ENCODE results near the gene NPL.

Gene NPL, protein sequence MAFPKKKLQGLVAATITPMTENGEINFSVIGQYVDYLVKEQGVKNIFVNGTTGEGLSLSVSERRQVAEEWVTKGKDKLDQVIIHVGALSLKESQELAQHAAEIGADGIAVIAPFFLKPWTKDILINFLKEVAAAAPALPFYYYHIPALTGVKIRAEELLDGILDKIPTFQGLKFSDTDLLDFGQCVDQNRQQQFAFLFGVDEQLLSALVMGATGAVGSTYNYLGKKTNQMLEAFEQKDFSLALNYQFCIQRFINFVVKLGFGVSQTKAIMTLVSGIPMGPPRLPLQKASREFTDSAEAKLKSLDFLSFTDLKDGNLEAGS

DNA sequence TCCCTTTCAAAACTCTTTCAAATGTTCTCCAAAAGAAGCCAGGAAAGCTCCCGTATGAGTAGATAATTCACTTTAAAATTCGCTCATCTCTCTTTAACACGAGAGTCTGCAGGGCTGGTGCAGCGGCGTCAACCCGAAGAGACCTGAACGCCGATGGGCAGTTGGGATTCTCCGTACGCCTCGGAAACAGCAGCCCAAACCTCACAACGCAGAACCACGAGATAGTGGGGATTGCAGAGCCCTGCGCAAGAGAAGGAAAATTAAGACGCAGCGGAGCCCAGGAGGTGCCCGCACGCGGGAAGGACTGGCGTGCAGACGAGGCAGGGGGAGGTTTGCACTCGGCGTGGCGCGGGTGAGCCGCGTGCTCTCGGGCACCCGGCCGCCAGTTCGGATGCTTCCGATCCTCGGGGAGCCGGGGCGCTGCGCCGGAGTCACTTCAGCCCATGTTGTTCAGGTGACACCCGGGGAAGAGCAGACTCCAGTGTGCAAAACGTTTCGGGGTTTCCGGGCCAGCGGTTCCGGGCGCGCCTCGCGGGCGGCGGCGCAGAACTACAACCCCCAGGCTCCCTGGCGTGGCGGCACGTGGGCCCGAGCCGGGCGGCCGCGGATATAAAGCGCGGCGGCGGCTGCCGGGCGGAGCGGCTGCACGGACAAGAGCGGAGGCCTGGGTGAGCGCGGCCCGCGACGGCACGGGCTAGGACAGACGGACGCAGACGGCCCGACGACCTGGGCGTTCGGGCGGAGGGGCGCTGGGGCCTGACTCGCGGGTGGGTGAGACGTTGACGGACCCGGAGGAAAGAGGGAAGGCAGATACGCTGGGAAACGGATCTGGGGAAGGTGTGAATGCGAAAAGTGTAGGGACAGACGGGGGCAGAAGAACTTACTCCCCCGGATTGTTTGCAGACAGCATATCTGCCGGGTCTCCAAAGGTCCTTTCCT is at the start of gene NPL:
Gene NPL (plus strand): TSS at position 636 of the 939 bp plus-strand sequence. CDS start 4,599 bp downstream, outside the sequence.
- peak; percentile 85 for DNase-seq (ENCODE audit: low spot score)

DNA sequence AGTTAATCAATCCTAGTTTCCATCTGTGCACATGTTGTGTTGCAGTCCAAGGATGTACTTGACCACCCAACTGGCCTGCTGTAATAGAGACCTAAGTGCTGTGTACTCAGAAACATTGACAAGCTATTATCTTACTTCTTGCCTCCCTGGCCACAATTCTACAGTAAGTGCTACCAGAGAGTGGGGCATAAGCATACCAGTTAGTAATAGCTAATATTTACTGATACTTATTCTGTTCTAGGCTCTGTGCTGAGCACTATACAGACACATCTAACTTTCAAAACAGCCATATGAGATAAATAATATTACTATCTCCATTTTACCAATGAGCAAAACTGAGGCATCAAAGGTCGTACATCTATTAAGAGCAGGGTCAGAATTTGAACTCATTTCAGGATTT is 49.5 kb upstream of the NPL start:
- no peak for DNase-seq (ENCODE audit: low spot score)

DNA sequence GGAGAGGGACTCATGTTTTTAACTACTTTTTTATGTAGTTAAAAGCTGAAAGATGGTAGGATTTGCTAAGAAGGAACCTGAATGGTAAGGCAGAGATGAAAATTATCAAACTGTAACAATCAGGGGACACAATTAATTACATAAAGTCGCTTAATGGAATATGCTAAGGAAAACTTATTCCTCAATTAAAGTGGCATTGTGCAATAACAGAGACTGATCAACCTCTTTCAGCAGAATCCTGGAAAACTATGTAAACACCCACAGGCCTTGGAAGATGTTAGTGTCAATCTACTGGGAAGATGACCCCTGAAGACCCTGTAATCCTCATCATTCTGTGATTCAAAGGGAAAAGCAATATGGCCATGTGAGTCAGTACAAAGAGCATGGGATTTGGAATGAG is 46.8 kb upstream of the NPL start:
- no peak for DNase-seq (ENCODE audit: low spot score)

DNA sequence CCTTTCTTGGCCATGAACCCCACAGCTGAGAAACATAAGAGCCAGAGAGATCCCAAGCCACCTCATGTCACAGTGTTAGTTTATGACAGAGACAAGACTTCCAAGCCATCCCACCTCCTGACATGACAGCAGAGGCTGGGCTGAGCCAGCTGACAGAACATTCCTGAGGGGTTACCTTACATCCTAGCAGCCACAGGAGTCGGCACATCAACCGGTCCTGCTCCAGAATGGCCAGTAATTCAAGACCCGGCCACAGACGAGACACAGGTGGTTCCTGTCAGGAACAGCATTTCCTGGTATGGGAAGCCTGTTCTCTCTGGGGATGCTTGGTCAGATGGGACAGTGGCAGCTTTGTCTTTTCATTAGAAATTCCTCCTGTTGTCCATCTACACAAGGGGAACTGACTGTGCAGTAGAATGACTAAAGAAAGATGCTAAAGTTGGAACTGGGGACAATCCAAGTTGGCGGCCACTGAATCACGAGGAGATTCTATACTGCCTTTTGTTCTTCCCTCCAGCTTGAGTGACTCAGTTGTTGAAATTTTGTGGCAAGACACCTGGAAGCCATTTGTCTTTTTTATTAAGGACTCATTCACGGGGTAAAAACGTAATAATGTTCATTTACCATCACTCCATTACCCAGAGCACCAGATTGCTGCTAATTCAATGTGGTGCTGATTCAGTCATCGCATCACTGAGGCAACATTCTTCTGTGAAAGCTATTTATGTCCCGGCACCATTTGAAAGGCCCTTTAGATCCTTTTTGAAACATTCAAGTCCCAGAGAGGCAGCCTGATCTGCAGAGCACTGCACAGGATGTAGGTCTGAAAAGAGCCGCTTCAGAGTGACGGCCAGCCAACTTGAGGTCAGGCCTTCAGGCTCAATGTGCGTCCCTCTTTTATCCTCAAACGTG is 37.2 kb upstream of the NPL start:
- DNase-seq (ENCODE audit: low spot score), result no peak

DNA sequence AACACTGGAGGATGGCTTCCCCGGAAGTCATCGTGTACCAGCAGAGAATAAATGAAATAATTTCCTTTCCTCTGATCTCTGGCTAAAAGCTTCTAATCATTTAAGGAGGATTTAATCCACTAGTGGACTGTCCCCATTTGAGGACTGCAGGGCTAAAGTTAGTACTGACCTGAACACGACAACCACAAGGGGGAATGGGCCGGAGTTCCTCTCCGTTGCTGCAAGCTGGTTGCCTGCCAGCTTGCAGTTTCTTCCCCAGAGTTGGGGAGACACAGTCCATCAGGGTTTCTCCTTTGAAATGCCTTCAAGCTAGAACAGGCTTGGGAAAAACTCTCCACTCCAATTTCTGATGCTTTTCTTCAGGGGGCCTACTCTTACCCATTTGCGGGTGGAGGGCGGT is 35.5 kb upstream of the NPL start:
- DNase-seq (ENCODE audit: low spot score), result no peak

DNA sequence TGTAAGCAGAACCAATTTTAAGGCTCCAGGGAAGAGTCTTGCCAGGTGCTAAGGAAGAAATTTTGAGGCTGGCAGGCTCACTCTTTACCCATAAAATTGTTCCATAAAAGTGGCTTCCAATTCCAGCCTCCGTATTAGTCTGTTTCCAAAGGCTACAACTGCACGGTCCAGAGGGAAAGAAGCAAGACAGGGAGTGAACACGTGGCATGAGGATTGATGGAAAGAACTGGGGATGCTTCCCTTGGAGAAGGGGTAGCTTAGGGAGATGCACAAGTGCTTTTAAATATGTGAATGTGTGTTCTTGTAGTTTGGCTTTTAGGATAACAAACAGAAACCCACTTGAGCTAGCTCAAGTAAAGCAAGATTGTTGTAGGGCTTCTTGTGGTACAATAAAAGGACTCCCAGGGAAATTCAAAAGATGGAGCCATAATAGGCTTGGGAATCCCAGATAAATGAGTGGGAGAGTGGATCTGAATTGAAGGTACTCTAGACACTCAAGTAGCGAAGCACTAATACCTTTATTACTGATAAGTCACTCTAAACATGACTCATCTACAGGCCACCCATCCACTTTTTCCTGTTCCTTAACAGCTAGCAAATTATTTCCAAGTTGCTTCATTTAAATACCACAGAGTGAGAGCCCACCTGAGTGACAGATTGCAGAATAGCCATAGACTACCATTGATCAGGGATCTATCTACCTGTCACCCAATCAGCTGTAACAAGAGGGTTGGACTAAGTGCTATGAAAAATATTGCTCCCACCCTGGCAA is 34.8 kb upstream of the NPL start:
- no peak for DNase-seq (ENCODE audit: low spot score)

DNA sequence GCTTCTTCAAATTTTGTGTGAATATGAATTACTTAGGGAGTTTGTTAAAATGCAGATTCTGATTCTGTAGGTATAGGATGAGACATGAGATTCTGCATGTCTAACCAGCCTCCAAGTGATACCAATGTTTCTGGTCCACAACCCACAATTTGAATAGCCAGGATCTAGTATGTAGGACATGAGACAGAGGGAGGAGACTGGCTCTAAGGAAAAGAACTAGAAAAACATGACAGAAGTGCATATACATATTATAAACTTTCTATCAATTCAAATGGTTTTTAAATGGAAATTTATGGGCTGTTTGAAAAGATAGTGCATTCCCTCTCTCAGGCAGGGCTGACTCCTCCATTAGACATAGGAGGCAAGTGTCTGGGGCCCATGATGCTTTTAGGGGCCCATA is 33.9 kb upstream of the NPL start:
- no peak for DNase-seq (ENCODE audit: low spot score)

DNA sequence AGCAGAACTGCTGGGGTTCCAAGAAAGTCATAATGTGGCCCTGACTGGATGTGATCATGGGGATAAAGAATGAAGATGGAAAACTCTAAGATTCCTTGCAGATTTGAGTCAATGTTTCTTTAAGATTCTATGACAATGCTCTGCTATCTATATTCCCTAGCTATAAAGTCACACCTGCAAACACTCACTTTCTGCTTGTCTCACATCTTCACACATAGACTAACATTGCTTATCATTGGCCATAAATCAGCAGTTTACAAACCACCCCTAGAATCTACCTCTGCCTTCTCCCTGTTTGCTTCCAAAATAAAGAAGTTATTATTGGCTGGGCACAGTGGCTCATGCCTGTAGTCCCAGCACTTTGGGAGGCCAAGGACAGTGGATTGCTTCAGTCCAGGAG is 33.1 kb upstream of the NPL start:
- DNase-seq (ENCODE audit: low spot score), result no peak

DNA sequence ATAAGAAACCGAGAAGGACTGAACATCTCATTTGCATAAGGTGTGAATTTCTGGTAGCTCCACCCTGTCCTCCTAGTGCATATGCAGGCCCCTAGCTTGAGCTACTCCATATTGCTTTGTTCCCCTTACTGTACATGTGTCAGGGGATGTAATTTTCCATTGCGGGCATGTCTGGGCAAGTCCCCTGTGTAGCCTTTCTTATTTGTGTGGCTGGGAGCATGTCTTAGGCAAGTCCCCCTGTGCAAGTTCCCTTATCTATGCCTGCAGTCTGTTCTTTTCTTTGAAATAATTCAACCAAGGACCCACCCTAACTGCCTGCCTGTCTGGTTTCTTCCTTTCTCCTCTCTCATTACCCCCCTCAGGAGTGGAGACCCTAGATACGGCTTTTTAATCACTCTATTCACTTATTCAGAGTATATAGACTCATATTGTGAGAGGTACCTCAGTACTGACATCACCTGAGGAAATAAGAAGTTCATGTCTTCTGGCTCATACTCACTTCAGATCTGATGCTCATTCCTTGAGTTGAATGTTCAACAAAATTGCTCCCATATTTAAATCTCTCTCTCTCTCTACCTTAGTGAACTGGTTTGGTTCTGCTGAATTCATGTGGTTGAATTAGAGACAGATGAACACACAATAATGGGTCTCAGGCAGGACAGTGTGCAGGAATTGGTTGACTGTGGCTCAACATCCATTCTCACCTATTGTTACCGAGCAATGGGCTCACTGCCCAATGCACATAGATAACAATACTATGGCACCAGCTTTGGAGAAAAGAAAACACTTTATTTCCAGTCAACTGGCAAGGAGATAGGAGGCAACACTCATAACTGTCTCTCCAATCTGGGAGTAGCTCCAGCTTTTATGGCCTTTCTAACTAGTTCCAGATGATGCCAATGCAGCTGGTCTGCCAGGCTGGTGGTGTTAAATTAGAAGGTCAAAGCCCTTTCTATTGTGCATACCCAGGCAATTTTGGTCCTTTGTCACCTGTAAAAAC is 27.9 kb upstream of the NPL start:
- DNase-seq (ENCODE audit: low spot score), result no peak

DNA sequence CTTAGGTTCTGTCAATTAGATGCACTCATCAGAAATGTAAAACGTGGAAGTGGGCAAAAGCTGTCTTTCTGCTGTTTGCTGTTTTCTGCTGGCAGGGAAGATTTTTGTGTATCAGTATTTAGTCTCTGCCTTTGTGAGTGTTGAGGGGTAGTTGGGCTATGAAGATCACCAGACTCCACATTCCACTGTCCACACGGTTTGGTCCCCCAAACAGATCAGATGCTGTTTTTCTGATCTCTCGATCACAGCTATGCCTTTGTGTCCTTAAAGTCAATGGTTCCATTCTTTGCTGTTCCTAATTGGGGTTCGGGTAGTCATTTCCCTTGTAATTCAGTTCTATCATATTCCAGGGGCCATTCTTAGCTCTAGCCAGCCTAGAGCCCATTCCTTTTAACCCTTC is 27.0 kb upstream of the NPL start:
- no peak for DNase-seq (ENCODE audit: low spot score)

DNA sequence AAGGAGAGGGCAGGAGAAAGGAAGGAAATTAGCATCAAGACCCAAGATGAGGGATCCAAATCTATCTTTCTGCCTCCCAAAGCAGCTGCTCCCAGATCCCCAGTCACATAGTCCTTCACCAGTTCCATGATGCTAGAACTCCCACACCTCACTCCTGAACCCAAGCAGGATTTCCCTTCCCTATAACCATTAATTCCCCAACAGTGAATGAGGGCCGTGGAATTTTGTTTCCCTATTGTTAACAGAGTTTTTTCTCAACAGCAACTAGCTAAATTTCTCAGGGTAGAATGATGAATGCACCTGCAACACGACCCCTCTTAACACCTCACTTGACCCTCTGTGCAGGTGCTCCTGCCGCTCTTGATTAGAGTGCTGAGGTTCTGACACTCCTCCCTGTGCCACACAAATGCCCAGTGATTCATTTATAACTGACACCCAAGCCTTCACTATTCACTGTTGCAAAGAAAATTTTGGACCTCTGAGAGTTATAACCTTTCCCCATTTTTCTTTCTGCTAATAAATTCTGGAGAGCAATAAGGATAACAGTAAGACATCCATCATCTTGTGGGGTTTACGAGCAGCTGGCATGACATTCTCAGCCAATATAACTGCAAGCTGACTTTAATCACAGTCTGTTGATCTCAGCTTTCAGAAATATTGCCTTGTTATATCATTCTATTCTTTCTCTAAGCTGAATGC is 25.4 kb upstream of the NPL start:
- no peak for DNase-seq (ENCODE audit: low spot score)

DNA sequence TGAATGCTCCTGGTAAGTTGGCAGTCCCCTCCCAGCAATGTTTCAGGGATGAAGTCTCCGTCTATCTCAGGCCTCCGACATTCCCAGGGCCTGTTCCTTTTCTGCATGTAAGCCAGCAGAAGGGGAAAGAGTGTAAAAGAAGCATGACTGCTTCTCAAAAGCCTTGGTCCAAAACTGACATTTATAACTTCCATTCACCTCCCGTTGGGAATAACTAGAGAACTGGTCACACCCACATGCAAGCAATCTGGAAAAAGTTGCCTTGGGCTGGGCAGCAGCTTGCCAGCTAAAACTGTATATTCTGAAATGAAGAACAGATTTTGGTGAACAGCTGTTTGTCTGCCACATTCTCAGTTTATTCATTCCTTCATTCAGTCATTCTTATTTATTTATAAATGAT is 24.2 kb upstream of the NPL start:
- DNase-seq (ENCODE audit: low spot score), result no peak

DNA sequence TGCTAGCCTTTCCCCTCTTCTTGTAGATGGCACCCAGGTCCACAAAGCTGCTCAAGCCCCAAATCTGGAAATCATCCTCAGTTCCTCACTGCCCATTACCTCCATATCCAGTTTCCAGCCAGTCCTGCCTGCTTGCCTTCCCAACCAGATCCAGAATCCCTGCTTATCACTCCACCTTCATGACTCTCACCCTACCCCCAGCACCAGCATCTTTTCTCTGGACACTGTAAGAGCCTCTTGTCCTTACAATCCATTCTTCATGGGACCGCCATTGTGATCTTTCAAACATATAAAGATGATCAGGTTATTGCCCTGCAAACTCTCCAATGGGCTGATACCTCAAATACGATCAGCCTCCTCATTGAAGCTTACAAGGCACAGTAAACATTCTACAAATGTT is 23.5 kb upstream of the NPL start:
- DNase-seq (ENCODE audit: low spot score), result no peak

DNA sequence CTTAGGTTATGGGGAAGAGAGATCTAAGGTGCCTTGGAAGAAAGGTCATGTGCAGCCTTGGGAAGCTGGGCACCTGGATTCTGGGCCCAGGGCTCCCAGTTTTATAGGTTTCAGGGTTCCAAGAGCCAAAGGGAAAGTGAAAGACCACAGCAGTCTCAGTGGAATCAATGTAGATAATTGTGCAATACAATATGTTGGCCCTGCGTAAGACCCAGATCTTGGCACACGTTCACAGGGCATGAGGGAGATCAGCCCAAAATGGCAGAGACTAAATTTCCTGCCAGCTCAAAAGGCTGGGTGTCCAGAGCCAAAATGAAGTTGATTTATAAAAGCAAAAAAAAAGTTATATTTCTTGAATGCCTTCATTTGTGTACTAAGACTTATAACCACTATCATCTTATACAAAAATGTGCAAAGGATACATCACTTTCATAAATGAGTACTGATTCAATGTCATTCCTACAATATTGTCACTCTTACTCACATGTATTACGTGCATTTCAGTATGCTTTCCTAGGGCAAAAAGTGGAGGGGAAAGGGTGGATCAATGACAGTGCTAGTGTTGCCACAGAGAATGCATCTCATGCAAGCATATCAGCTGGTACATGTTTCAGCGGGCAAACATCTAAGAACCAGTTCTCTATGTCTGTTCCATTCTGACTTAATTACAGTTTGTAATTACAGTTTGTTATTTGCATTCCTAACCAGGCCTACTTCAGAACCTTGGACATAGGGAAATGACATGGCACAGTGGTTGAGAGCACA is 22.5 kb upstream of the NPL start:
- no peak for DNase-seq (ENCODE audit: low spot score)

DNA sequence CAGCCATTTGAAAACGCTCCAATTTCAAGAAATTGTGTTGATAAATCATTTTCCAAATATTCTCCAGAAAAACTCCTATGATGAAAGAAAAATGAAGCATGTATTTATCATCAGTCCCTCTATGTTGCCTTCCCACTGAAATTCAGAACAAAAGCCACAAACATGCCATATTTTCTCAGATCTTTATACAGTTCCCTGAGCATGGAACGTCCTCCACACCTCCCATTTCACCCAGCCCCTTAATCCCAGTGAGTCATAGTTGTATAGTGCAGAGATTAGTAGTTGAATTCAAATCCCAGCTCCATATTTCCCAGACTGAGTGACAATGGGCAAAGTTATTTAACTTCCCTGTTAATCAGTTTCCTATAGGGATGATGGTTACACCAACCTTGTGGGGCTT is 20.6 kb upstream of the NPL start:
- no peak for DNase-seq (ENCODE audit: low spot score)

DNA sequence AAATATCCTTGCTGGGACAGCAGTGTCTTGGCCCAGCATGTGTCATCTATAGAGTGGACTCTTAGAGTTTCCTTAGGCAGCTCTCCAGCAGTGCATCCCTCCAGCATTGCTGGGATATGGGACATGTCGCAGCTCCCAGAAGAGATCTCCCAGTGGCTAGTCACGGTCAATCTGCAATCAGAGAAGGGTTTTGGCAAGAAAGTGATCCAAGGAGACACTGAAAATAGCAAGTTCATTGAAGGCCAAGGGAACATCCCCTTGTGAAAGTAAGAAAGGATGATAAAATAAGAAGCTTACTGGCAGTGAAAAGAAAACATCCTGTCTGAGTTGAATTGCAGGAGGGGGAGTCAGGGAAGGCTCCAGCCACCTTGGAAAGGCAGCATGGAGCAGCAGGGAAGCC is 19.3 kb upstream of the NPL start:
- DNase-seq (ENCODE audit: low spot score), result no peak

DNA sequence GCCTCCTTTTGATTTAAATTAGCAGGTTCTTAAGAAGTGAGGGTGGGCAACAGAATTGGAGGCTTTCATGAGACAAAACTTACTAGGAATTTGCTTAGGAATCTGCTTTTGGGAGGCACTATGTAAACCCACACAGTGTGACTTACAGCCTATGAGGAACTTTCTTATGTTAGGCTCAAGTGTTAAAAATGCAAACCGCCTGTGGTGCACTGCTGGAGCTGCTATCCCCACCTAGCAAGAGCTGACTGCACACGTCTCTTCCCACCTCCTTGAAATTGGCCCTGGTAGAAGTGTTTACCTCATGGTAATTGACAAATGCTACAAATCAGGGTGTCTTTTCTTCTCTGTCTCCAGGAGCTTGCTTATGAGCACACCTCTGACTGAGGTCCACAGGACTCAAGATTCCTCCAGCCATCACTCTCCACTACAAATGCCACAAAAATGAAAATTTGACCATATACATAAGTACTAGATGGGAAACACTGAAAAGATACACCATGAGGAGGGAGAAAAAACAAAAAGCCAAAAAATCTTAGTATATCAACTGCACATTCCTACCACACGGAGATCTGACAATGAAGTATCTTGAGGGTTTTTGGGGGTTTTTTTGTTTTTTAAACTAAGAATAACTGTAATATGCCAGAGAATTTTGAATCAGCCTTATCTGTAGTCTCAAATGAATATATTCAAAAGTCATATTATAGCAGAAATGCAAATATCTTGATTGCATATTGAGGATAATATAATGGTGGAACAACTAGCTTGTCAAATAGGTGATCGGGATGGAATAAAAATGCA is 18.2 kb upstream of the NPL start:
- no peak for DNase-seq (ENCODE audit: low spot score)

DNA sequence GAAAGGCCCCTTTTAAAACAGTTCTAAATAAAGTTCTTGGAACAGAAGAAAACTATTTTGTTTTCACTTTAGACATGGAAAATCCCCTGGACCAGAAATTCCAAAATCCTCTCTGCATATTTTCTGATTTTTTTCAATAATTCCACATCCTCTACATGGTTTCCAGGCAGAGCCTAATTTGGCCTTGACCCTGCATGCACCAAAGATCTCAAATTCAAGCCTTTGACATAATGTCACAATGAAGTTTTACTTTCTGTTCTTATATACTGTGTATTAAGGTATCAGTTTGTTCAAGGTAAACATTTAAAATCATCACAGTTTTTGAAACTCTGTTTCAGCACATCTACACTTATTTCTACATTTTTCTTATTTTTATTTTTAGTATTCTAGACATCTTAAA is 12.2 kb upstream of the NPL start:
- DNase-seq (ENCODE audit: low spot score), result no peak
